DMS114 treated with DMSO at 0.1 percent for 48 hours (cell line): Measurements from ENCODE around the gene CDH4.
"Not testable (repeated sequence)": the region's sequence is repeated elsewhere in the genome, so short reads cannot be mapped to it uniquely, and the experiment has no call there.

Experiments used
- DNase-seq: peaks from one replicate; lab custom pipeline; 2025; ENCODE audit not compliant: unreplicated experiment; lab: John Stamatoyannopoulos, UW

Gene CDH4

DNA sequence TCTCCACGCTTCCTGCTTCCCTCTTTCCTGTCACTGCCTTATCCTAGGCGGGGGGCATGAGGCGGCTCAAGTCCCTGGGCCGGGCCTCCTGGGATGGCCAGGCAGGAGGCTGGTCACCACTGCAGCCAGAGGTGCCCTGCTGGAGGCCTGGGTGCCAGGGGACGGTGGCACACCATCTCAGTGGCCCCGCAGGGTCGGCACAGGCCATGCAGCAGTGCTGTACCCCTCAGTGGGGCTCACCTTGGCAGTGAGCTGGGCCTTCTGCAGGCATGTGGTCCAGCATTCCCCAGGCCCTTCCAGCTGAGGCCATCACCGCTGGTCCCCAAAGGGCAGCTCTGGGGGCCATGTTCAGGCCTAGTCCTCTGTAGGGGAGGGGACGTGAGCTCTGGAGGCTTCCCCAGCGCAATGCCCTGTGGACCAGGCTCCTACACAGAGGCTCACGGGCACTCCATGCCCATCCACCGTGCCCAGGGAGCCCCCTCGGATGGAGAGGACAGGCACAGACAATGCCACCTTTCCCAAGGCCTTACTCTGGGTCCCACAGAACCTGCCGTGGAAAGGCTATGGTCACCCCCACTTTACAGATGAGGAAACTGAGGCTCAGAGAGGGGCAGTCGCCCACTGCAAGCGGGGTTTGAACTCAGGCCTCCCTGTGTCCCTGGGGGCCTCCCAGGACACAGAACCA lies 689.8 kb downstream of the CDH4 start:
- no peak for DNase-seq

DNA sequence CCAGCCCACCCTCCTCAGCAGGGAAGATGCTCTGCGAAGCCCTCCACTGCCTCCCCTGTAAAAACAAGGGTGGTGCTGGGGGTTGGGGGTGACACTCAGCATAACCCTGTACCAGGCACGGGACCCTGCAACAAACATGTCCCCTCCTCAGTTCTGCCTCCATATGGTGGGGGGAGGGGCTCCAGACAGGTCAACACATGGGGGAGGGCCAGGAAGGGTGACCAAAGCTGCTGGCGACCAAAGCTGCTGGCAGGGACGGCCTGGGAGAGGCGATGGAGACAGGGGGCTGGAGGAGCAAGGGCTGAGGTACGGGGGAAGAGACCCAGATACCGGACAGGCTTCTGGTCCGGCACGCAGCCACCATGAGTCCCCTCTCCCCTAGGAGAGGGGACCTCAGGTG lies 690.5 kb downstream of the CDH4 start:
- DNase-seq = no peak

DNA sequence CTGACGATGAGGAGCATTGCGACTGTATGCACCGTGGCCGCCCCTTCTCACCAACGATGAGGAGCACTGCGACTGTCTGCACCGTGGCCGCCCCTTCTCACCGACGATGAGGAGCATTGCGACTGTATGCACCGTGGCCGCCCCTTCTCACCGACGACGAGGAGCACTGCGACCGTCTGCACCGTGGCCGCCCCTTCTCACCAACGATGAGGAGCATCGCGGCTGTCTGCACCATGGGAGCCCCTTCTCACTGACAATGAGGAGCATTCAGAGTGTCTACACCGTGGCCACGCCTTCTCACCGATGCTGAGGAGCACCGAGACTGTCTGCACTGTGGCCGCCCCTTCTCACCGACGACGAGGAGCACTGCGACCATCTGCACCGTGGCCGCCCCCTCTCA lies 692.9 kb downstream of the CDH4 start:
- DNase-seq = not testable (repeated sequence)

DNA sequence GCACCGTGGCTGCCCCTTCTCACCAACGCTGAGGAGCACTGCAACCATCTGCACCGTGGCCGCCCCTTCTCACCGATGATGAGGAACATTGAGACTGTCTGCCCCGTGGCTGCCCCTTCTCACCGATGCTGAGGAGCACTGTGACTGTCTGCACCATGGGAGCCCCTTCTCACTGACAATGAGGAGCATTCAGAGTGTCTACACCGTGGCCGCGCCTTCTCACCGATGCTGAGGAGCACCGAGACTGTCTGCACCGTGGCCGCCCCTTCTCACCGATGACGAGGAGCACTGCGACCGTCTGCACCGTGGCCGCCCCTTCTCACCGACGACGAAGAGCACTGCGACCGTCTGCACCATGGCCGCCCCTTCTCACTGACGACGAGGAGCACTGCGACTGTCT lies 693.4 kb downstream of the CDH4 start:
- DNase-seq = not testable (repeated sequence)

DNA sequence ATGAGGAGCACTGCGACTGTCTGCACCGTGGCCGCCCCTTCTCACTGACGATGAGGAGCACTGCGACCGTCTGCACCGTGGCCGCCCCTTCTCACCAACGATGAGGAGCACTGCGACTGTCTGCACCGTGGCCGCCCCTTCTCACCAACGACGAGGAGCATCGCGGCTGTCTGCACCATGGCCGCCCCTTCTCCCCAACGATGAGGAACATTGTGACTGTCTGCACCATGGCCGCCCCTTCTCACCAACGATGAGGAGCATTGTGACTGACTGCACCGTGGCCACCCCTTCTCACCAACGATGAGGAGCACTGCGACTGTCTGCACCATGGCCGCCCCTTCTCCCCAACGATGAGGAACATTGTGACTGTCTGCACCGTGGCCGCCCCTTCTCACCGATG lies 696.0 kb downstream of the CDH4 start:
- DNase-seq = not testable (repeated sequence)

DNA sequence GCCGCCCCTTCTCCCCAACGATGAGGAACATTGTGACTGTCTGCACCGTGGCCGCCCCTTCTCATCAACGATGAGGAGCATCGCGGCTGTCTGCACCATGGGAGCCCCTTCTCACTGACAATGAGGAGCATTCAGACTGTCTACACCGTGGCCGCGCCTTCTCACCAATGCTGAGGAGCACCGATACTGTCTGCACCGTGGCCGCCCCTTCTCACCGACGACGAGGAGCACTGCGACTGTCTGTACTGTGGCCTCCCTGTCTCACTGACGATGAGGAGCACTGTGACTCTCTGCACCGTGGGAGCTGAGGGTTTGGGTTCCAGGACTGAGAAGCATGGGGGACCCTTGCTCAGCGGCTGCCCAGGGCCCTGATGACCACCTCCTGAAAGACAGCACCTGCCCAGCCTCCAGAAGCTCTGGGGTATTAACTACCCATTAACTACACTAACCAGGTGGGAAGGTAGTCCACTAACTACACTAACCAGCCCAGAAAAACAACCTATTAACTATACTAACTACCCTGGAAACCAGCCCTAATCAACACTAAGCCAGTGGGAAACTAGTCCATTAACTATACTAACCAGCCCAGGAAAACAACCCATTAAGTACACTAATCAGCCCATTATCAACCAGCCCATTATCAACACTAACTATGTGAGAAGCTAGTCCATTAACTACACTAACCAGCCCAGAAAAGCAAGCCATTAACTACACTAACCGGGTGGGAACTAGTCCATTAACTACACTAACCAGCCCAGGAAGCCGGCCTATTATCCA lies 696.7 kb downstream of the CDH4 start:
- DNase-seq = no peak

DNA sequence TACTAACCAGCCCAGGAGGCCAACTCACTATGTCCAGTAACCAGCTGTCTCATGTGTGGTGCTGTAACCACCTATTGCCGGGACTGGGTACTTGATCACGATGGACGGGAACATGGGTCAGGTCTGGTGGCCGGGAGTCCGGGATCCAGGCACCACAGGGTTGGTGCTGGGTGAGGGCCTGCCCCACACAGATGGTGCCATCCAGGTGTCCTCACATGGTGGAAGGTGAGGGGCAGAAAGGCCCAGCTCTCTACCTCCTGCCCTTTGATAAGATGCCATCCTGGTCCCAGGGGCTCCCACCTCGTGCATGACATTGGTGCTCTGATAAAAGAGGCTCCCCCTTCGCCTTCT lies 697.3 kb downstream of the CDH4 start:
- no peak for DNase-seq

DNA sequence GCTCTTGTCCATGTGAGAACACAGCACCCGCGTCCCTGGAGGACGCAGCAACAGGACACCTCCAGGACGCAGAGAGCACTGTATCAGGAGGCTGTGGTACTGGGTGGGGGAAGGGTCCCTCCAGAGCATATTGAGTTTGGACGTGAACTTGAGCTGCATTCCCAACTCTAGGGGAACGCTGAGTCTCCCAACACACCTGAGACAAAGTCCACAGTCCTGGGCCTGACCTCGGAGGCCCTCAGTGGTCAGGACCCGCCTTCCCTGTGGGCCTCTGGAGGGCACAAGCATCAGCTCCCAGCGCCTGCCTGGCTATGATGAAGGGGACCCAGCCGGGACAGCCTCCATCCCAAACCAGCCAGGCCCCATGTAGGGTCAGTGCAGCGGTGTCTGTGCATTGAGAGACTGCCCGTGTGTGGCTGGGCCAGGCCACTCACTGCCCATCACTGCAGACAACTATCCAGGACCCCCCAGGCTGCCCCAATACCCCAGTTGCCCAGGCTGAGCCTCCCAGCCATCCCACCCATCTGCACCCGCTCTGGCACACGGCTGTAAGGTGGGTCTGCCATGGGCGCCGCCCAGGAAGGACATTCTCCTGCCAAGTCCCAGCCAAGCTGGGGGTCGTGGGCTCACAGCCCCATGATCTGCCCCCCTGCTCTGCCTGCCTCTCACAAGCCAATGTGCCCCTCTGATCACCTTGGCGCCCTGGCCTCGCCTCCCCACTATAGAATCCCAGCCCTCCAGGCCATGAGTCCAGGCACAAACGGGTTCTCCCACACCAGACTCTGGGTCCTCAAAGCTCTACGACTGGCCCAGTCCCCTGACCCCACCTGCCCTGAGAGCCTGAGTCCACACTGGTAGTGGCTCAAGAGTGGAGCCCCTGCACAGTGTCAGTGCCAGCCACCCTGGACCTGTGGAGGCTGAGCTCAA lies 697.9 kb downstream of the CDH4 start:
- no peak for DNase-seq

DNA sequence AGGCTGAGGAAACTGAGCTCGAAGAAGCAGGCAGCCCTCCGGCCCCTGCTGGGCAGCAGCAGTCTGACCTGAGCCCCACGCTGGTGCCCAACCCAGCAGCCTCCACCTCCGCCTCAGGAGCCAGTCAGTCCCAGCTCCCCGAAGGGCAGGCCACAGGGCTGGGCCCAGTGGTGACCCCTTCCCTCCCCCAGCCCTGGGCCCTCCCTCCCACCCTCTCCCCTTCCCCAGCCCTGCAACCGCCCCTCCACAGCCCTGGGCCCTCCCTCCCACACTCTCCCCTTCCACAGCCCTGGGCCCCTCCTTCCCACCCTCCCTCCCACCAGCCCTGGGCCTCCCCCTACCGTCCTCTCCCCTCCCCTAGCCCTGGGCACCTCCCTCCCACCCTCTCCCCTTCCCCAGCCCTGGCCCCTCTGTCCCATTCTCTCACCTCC lies 698.6 kb downstream of the CDH4 start:
- no peak for DNase-seq

DNA sequence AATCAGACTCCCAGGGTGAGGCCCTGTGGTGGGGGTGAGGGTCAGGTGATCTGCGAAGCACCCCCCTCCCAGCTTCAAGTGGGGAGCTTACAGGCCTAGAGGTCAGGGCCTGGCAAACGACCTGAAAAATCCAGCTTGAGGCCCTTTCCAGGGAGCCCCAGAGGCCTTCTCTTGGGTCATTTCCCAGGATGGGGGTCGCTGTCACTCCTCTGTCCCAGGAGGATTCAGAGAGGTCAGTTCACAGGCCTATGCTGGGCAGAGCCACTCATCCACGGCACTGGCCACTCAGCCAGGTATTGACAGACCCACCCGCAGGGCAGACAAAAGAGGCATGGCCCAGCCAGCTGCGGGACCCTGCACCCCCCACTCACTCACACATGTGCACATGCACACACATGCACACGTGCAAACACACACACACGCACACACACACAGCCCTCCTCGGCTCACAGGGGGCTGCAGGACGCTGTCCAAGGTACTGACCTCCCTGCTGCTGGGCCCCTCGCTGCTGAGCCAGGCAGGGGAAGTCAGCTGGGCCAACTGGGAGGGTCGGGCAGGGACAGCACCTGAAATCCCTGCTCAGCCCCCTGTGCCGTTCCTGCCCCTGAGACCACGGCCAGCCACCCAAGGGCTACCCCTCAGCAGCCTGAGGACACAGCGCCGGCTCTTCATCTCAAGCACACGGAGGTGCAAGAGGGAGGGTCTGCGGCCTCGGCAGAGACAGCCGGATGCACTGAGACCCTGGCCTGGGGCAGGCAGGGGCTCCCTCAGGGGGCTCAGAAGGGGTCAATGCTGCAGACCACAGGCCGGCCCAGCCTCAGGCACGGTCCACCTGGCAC lies 699.9 kb downstream of the CDH4 start:
- no peak for DNase-seq

DNA sequence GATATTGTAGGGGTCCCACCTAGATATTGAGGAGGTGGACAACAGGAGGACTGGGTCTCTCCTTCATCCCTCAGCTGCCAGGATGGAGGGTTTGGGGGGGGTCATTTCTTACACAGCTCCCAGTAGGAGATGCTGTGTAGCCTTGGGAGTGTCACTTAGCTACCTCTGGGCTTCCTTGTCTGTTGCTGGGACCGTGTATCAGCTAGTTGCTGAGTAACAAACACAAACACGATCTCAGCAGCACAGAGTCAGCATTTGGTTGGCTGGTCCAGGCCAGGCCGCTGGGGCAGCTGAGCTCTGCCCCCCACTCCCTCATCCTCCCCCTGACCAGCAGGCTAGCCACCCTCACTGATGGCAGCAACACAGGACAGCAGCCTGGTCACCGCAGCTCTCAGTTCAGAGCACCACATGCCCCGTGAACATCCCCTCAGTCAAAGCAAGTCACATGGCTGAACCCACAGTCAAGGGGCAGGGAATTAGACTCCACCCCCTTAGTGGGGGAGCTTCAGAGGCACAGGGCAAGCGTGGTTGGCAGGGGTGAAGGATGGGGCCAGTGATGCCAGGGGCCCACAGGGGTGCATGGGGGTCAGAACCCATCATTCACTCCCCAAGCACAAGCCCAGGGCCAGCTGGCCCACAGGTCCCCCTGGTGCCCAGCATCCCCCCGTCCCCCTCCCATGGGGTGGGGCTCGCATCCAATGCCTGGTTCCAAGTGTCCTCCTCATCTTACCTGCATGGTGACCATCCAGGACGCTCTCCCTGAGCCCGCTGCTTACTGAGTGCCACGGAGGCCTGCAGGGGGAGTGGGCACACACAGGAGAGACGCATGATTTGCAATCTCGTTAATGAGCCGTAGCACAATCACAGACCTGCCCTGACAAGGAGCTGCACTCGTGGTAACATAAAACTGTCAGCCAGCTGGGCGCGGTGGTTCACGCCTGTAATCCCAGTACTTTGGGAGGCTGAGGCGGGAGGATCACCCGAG lies 701.3 kb downstream of the CDH4 start:
- DNase-seq = no peak

DNA sequence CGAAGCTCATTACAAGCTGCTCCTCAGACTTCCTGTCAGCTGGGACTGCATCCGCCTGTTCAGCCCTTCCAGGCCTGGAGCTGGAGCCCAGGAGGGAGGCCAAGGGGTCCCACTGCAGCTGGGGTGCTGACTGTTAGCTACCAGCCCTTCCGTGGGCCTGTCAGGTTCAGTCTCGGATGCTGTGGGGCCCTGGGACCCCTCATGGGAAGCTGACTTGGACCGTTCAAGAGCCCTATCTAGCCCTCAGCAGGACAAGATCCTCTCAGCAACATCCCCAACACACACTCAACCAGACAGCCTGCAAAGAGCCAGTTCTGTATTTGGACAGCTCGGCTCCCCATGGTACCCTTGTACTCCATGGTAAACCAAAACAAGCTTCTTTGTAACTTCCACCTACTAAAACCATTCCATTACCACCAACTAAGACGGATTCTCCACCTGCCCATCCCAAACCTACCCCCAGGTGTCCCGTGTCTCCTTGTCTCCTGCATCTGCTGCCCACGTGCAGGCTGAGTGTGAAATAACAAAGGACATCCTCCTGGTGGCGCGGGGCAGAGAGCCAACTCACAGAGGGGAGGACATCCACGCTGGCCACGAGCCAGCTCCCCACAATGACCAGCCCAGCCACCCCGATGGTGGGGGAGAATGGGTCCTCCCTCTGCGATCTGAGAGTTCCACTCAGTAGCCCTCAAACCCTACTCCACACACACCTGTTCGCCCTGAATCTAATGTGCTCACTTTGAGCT lies 702.4 kb downstream of the CDH4 start:
- DNase-seq = no peak

DNA sequence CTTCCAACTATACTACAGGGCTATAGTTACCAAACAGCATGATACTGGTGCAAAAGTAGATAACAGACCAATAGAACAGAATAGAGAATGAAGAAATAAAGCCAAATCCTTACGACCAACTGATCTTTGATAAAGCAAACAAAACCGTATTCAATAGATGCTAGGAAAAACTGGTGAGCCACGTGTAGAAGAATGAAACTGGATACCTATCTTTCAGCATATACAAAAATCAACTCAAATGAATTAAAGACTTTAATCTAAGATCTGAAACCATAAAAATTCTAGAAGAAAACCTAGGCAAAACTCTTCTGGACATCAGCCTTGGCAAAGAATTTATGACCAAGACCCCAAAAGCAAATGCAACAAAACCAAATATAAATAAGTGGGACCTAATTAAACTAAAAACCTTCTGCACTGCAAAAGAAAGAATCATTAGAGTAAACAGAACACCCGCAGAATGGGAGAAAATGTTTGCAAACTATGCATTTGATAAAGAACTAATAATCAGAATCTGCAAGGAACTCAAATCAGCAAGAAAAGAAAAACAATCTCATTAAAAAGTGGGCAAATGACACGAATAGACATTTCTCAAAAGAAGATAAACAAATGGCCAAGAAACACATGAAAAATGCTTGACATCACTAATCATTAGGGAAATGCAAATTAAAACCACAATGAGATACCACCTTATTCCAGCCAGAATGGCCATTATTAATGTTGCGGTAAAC lies 703.8 kb downstream of the CDH4 start:
- DNase-seq = no peak

DNA sequence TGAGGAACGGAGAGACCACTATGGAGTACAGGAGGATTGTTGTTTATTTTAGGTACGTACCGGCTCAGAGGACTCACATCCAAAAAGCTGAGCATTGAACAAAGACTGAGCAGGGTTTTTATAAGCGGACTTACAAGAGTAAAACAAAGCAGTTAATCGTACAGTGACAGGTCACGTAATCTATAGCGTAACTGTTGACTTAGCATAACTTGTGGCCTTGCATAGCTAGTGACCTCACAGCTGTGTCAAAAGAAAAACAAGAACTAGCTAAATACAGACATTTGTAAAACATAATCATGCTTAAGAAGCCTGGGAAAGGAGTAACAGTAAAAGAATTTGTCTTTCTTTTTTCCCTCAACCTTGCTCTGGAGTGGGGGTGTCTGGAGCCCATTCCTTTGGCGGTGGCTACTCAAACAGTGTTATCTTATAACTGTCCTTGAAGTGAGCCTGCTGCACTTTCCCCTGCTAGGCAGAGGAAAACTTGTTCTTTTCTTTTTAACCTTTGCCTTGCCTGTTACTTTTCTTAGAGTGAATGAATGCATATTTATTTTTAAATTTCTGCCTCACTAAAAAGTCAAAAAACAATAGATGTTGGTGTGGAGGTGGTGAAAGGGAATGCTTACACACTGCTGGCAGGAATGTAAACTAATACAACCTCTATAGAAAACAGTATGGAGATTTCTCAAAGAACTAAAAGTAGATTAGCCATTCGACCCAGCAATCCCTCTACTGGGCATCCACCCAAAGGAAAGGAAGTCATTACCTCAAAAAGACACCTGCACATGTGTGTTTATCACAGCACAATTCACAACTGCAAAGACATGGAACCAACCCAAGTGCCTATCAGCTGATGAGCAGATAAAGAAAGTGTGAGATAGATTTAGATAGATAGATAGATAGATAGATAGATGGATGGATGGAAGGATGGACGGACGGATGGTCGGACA lies 704.6 kb downstream of the CDH4 start:
- no peak for DNase-seq

DNA sequence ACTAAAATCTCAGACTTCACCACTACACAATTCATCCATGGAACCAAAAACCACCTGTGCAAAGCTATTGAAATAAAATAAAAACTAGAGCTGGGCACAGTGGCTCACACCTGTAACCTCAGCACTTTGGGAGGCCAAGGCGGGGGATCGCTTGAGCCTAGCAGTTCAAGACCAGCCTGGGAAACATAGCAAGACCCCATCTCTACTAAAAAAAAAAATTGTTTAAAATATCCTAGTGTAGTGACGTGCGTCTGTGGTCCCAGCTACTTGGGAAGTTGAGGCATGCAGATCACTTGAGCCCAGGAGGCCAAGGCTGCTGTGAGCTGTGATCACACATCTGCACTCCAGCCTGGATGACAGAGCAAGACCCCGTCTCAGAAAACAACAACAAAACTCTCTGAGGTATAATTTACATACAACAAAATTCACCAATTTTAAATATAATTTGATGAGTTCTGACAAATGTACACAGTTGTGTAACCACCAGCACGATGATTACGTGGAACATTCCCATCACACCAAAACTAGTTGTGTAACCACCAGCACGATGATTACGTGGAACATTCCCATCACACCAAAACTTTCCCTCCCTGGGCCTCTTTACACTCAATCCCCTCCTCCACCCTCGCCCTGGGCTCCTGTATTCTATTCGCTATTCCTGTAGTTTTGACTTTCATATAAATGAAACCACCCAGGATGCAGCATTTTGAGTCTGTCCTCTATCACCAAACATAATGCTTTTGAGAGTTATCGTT lies 706.1 kb downstream of the CDH4 start:
- no peak for DNase-seq
